Measurements from ENCODE around the gene SLC27A3.

The SLC27A3 gene, protein sequence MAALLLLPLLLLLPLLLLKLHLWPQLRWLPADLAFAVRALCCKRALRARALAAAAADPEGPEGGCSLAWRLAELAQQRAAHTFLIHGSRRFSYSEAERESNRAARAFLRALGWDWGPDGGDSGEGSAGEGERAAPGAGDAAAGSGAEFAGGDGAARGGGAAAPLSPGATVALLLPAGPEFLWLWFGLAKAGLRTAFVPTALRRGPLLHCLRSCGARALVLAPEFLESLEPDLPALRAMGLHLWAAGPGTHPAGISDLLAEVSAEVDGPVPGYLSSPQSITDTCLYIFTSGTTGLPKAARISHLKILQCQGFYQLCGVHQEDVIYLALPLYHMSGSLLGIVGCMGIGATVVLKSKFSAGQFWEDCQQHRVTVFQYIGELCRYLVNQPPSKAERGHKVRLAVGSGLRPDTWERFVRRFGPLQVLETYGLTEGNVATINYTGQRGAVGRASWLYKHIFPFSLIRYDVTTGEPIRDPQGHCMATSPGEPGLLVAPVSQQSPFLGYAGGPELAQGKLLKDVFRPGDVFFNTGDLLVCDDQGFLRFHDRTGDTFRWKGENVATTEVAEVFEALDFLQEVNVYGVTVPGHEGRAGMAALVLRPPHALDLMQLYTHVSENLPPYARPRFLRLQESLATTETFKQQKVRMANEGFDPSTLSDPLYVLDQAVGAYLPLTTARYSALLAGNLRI

DNA sequence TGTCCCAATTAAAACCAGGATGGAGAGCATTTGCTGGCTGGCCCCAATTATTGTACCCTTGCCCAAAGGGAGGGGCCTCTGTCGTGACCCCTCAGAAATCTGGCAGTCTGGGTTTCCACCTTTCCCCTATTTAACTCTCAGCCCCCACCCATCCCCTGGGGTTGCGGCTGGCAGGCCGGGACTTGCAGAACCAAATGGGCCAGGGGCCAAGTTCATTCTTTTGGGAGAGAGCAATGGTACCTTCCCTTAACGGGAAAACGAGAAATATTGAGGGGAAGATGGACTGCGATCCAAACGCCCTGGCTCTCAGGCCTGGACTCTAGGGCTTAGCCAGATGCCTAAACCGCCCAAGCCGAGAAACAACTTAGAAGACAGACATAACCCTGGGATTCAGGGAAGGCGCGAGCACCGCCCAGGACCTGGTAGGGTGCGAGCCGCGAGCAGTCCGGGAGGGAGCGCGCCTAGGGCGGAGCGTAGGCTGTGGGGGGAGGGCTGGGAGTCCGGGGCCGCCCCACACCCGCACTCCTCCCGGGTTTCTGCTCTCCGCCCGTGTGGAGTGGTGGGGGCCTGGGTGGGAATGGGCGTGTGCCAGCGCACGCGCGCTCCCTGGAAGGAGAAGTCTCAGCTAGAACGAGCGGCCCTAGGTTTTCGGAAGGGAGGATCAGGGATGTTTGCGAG, at the start of gene SLC27A3:
TSS of gene SLC27A3 (plus strand) at position 628 of the 678 bp plus-strand sequence. CDS start 91 bp downstream, outside the sequence.
- DNase-seq (ENCODE audit: low read depth in 2 of 2), result no peak

DNA sequence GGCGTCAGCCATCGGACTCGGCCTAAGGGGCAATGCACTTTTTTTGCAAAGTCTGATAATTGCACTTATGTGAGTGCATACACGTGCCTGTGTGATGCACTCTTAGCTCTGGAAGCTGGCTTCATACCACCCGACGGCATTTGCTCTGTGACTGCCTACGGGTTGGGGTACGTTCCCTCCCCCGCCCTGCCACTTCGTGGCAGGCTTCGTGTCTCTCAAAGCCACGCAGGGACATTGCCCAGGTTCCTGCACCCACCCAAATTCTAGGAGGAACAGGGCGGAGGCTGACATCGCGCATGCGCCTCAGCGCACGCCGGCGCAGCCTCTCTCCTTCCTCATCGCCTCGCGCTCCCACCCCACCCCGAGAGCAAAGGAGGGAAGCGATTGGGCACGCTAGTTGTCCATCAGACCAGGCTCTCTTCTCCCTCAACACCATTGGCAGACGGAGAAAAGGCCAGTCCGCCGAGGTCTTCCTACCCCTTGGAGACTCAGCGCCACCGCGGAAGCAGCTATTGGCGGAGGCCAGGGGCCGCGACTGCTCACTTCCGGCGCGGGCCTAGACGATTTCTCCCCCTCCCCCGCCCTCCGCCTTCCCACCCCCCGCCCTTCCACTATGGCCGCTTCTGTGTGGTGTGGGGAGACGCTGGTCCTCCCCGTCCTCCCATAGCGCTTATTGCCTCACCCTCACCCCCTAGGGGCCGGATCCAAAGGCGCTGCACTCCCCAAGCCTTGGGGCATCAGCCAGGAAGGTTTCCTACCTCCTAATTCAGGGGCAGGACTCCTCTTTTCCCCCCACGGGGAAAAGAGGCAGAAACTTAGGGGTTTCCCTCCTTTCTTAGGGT, 47.5 kb upstream of the SLC27A3 start, which contains the start of gene INTS3:
TSS of gene INTS3 (plus strand) at position 588 of the 842 bp plus-strand sequence. CDS start 585 bp downstream, outside the sequence.
- peak; percentile 98 to 100 for DNase-seq (ENCODE audit: low read depth in 2 of 2)

DNA sequence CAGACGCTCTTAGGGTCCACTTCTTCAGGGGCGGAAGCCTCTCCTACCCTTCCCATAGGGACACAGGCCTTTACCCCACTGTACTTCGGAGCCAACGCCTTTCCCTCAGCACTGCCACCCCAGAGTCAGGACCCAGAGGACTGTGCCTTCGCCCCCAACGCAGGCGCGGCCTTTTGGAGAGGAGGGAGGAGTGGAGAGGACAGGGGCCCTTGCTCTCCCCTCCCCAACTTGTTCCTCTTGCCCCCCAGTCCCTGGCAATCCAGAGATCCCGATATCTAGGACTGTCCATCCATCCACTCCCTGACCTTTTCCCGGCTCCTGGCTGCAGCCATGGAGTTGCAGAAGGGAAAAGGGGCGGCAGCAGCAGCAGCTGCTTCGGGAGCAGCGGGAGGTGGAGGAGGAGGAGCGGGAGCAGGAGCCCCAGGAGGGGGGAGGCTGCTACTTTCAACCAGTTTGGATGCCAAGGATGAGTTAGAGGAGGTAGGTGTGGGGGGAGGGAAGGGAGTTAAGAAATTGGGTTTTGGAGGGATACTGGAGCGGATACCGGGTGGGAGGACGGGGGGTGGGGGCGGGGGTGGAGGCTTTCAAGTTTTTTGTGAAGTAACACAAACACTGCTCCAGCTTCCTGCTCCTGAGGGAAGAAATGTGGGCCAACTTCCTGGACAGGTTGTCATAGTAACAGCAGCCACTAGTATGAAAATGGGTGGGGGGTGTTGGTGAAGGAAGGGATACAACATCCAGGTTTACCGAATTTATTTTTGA, 46.7 kb upstream of the SLC27A3 start:
- no peak for DNase-seq (ENCODE audit: low read depth in 2 of 2)

DNA sequence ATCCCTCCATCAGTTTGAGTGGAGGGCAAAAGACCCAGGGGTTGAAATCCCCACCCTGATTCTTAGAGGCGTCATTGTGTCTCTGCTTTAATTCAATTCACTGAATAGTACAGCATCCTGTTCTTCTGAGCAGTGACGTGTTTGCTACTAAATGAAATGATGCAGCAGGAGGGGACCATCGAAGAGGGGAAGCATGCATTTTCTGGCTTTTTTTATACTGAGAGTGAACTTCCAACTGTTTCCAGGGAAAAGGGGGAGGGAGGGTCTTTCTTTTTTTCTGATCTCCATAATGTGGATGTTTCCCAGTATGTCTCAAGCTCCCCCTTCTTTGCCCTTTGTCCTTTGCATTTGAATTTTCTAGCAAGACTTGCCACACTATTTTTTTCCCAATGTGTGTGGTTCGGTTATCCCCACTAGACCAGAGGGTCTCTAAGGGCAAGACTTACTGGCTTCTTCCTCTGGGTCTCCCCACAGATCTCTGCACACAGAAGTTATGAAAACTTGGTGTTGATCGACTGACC, 44.7 kb upstream of the SLC27A3 start:
- no peak for DNase-seq (ENCODE audit: low read depth in 2 of 2)

DNA sequence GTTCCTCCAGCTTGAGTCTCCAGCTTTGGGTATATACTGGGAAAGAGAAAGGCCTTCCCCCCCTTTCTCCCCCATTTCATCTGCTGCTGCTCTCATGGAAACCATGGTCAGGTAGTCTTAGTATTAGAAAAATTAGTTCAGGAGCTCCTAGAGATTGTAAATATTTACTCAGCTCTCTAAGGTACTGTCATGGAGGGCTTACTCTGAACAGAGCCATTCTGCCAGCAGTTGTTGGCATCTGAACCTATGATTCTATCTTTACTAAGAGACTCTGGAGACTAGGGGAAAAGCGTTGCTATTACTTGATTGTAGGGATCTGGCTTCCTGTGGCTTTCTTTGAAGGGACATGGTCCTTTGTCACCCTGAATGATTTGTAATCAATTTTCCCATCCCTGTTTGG, 41.2 kb upstream of the SLC27A3 start:
- no peak for DNase-seq (ENCODE audit: low read depth in 2 of 2)

DNA sequence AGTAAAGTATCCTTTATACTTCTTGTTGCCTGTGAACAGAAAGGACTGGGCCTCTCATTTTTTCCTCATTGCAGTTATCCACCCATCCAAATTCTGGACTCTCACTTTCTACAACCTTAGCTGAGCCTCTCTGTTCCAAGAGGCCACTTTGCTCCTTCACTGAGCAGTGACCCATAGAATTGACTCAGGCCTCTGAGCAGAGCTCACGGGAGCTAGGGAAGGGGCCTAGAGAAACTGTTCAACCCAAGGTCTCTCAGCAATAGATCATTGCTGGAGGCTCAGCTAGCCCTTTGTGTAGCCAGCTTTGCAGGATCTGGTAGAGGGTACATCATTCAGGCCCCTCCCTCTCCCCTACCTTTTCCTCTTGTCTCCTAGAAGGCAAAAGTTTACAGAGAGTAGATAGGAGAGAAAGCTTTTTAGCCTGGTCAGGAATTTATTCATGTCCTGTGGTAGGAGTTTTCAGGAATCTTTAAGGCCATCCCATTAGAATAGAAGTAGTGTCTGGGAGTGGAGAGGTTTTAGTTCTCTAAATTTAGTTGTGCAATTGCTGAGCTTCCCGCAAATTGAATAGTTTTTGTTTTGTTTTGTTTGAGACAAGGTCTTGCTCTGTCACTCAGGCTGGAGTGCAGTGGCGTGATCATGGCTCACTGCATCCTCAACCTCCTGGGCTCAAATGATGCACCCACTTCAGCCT, 40.7 kb upstream of the SLC27A3 start:
- no peak for DNase-seq (ENCODE audit: low read depth in 2 of 2)

DNA sequence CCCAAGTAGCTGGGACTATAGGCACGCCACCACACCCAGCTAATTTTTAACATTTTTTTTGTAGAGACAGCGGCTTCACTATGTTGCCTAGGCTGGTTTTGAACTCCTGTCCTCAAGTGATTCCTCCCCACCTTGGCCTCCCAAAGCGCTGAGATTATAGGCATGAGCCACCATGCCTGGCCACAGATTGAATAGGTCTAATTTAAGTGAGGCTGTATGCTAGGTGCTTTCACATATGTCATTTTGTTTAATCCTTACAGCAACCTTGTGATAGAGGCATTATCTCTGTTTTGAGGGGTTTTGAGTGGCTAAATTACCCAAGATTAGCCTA, 40.2 kb upstream of the SLC27A3 start:
- no peak for DNase-seq (ENCODE audit: low read depth in 2 of 2)

DNA sequence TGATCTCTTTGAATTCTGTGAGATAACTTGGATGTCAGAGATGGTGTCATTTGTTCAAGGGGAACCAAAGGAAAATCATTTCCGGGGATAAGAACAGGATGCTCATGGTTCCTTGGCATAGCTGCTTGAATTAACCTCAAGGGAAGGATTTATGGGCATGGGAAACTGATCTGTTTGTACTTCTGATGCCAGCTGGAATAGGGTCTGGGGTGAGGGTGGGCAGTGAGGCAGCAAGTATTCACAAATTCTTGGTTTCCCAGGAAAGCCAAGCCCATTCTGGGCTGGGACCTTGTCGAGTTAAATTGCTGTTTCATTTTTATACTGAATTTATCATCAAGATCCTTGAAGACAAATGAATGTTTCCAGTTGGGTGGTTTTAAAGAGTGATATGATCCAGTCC, 33.2 kb upstream of the SLC27A3 start:
- no peak for DNase-seq (ENCODE audit: low read depth in 2 of 2)

DNA sequence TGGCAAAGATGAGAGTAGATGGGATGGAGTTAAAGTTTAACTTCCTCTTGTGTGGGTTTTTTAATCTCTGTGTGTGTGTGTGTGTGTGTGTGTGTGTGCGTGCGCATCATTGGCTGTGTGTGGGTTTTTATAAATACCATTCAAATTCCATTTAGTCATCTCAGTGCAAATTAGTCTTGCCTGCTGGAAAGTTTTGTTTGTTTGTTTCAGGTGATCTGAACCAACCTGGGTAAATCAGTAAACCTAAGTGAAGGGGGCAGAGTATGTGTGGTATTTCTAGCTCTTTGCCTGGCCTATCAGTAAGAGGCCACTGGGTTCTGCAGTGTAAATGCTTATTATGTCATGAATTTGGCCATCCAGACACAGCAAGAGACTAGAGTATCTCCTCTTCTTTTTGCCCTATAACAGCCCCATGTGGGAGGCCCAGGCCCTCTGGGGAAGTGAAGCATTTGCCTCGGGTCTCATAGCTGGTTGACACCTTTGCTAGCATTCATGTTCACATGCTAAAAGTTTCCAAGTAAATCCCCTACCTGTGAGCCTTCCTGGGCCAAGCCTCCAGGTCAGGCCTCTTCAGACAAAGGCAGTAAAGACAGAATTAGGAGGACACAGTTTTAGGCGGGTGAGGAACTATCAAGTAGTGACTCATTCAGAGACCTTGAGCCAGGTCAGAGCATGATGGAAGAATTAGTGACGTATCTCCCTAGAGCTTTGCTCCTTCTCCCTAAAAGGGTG, 32.6 kb upstream of the SLC27A3 start:
- no peak for DNase-seq (ENCODE audit: low read depth in 2 of 2)

DNA sequence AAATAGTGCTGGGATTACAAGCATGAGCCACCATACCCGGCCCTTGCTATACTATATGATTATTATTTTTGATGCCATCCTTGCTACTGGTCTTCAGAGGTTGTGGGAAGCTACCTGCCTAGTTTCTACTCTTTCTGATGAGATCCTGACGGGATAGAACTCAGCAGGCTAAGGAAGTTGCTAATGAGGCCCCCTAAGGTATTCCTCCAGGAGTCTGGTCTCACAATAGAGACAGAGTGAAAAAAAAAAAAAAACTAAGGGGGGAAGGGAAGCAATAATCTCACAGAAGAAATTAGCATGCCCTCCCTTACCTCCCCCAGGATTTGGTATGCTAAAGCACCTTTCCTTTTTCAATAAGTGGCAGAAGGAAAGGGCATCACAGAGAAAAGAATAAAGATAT, 29.8 kb upstream of the SLC27A3 start:
- no peak for DNase-seq (ENCODE audit: low read depth in 2 of 2)

DNA sequence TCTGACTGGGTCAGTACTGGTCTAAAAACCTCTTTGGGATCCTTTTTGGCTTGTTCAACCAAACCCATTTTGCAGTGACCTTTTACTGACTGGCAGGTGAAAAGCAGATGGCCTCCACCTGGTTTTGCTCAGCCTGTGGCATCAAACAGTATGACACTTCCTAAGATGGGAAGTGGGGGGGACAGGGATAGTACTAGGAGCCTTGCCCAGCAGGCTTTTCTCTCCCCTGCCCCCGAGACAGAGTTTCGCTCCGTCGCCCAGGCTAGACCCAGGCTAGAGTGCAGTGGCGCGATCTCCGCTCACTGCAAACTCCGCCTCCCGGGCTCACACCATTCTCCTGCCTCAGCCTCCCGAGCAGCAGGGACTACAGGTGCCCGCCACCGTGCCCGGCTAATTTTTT, 29.0 kb upstream of the SLC27A3 start:
- DNase-seq (ENCODE audit: low read depth in 2 of 2), result no peak

DNA sequence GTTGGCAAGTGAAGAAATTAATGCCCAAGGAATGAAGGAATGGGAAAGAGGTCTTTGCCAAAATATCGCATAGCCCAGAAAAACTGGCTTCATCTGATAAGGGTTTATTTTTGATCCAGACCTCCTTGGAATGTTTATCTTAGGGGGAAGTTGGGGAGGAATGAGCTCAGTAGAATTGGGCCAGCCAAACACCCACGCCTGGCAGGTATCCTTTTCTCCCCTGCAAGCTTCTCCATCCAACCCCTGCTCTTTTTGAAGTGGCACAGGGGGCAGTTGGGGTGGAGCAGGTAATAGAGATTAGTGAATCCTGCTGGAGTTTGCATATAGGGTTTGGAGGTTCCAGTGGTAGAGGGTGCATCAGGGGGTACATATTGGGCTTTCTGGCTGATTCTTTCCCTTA, 26.3 kb upstream of the SLC27A3 start:
- DNase-seq (ENCODE audit: low read depth in 2 of 2), result no peak

DNA sequence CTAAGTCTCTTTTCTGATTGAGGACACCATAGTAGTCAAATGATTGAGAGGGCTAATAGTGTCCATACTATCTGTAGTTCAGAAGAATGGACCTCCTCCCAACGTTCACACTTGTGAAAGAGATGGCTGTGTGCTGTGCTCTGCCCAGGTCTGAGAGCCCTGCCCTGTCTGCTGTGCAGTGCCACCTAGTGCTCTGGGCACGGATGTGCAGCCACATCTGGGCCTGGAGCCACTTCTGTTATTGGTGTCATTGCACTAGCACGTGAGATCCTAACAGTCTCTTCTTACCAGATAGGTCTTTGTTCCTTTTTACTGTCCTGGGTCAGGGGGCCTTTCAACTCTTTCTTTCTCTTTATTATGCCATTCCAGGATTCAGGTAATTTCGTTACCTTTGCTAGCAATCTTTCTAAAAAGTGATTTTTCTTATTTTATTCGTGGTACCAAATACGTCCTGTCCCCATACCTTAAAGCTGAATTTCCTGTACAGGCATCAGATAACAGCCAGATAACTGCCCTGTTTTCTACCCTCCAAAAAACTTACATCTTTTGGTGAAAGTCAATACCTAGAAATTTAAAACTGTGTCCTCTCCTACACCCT, 25.7 kb upstream of the SLC27A3 start:
- peak; percentile 45 to 60 for DNase-seq (ENCODE audit: low read depth in 2 of 2)

DNA sequence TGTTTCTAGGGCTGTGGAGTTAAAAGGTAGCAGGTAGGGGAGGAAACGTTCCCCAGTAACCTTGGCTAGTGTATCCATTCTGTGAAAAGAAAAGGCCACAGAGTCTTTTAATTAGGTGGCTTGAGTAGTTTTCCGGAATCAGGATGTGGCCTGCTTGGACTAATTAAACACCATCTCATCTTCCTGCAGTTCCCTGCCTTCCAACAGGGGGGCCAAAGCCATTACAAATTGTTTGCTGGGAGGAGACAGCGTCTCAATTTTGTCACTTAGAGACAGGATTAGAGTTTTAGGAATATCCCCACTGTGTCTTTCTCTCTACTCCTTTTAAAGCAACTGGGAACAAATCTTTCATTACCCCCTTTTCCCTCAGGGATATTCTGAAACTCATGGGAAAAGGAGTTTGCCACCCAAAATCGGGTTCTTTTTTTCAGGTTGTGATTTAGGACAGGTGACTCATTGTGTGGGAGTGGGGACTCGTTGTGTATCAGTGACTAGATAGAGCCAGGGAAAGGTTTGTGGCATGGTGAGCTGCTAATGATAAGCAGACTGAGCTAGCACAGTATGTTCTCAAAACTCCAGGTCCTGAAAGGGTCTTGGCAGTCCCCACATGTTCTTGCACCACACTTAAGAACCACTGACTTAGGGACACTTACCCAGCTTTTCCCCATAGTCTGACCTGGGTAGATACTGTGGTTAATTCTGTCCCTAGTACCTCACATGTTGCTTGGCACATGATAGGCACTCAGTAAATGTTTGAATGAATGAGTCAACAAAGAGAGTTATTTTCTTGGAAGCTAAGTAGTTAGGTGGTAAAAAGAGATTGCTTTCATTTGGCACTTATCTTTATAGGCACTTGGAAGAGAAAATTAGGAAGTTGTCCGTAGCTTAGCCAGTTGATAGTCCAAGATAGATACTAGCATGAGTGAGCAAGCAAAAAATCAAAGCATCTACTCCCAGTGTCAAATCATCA, 24.9 kb upstream of the SLC27A3 start:
- no peak for DNase-seq (ENCODE audit: low read depth in 2 of 2)

DNA sequence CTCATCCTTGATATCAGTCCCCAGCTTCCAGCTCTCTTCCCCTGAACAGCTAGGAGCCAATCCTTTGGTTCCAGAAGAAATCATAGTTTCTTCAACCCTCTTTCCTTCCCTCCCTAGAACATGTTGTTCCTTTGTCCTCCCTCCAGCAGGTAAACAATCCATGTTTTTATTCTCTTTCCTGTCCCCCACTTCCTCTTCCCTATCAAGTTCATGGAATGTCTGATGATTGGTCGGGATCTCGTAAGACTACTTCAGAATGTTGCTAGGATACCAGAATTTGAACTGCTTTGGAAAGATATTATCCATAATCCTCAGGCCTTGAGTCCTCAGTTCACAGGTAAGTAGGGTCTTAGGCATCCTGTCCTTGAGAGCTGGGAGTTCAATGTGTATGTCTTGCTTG, 23.1 kb upstream of the SLC27A3 start:
- no peak for DNase-seq (ENCODE audit: low read depth in 2 of 2)

DNA sequence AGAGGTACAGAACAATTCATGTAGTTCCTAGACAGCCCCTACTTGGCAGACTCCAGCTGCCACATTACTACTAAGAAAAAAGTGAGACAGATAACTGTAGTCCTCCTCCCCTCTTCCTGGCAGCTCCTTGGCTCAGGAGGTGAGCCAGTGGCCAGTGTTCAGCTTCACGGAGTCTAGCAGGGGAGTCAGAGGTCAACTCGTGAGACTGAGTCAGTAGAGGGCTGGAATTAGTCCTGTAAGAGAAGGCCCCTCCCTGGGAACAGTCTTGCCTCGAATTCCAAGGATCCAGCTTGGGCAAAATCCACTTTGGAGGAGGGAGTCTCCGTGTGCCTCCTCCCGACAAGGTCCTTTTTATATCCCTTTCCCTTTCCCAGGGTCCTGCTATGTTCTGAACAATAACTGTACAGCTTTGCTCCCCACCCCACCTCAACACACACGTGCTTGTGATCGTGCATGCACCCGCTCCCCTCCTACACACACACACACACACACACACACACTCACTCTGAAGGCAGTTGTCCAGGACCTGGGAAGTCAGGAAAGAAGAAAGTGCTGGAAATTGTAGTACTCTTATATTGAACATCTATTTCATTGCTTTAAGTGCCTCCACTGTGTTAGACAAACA, 22.5 kb upstream of the SLC27A3 start:
- DNase-seq (ENCODE audit: low read depth in 2 of 2), result no peak

DNA sequence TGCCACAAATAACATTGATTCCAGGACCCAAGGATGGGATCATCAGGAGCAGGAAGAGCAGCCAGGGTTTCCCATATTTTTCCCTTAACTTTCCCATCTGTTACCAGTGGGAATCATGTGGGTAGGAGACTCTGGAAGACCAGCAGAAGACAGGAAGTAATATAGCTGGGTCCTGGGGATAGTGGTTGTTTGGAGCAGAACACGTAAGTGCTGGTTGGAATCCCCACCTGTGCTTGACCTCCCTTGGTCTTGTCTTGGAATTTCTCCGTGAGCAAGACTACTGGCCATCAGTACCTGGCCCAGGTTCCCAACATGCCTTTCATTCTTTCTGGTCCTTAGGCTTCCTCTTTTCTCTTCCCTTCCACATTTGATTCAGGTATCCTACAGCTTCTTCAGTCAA, 20.9 kb upstream of the SLC27A3 start:
- DNase-seq (ENCODE audit: low read depth in 2 of 2), result no peak
